Activated naive CD4-positive, alpha-beta T cell treated with anti-CD3 and anti-CD28 coated beads, Interleukin-2, amount 50 U/mL, for 72 hours (primary cell): ENCODE results near the gene WIZ. TPM values are rescaled to one million over a fixed set of nuclear protein-coding genes. Genes with fewer than 3 reads are reported as not detected.
"Not testable (repeated sequence)": the region's sequence is repeated elsewhere in the genome, so short reads cannot be mapped to it uniquely, and the experiment has no call there.

Experiments used
- ATAC-seq, 2 donors: fragments of 150-1000 bp; cut with Tn5 transposase; 2 replicates each; pipeline ENCODE4 v1.10.0; 2021; ENCODE audit warnings: mild to moderate bottlenecking in 2 of 2, moderate library complexity in 2 of 2
- DNase-seq, 2 donors: peaks; one replicate each; pipeline ENCODE4 v3.0.0; 2021 to 2022; ENCODE audit warnings: low spot score in 2 of 2
- H3K27ac Mint-ChIP-seq, 2 donors: one replicate each; pipeline ENCODE4 v1.8.0; 2022; ENCODE audit warnings: mild to moderate bottlenecking in 2 of 2, mixed read lengths in 2 of 2
- H3K36me3 Mint-ChIP-seq, 2 donors: one replicate each; pipeline ENCODE4 v1.8.0; 2022; ENCODE audit warnings: mixed read lengths in 2 of 2
- H3K9me3 Mint-ChIP-seq, 2 donors: one replicate each; pipeline ENCODE4 v1.8.0; 2022; ENCODE audit warnings: mixed read lengths in 2 of 2
- total RNA-seq, 2 donors: library from RNA; stranded (reverse); gene quantifications; one replicate each; pipeline ENCODE4 v1.2.3, GENCODE V29; 2022

Gene WIZ, protein sequence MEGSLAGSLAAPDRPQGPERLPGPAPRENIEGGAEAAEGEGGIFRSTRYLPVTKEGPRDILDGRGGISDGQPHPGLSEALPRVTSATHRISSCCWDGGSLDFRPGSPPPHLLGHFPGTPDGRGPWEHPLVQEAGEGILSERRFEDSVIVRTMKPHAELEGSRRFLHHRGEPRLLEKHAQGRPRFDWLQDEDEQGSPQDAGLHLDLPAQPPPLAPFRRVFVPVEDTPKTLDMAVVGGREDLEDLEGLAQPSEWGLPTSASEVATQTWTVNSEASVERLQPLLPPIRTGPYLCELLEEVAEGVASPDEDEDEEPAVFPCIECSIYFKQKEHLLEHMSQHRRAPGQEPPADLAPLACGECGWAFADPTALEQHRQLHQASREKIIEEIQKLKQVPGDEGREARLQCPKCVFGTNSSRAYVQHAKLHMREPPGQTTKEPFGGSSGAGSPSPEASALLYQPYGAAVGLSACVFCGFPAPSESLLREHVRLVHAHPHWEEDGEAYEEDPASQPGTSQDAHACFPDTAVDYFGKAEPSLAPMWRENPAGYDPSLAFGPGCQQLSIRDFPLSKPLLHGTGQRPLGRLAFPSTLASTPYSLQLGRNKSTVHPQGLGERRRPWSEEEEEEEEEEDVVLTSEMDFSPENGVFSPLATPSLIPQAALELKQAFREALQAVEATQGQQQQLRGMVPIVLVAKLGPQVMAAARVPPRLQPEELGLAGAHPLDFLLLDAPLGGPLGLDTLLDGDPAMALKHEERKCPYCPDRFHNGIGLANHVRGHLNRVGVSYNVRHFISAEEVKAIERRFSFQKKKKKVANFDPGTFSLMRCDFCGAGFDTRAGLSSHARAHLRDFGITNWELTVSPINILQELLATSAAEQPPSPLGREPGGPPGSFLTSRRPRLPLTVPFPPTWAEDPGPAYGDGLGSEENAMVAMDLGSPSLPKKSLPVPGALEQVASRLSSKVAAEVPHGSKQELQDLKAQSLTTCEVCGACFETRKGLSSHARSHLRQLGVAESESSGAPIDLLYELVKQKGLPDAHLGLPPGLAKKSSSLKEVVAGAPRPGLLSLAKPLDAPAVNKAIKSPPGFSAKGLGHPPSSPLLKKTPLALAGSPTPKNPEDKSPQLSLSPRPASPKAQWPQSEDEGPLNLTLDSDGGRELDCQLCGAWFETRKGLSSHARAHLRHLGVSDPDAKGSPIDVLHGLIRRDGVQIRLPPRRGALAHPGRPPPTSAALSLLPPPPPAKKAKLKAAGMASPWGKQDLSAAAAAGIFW (N-terminal part only)
- total RNA-seq, result 10 to 100 TPM; 18.4 to 19.8 TPM

- ATAC-seq, result peak; percentile 39 to 77
- DNase-seq, result peak in 1 of 2 donors; percentile 81
- H3K9me3 Mint-ChIP-seq, result no peaks in the 10 kb centered on the region
- H3K36me3 Mint-ChIP-seq, result peaks cover 8 to 25% of the 10 kb centered on the region in 2 donors
- peak within 1 kb of the TSS; percentile 13 to 86 for H3K27ac Mint-ChIP-seq
Measured at GRCh38 chr19:15449620-15450527, at the start of gene WIZ. TSS of gene WIZ (minus strand) at chr19:15449956. CDS start at chr19:15448307, 1,649 bp downstream.

GRCh38 chr19:15498910-15499309, 49.2 kb upstream of the WIZ start:
- H3K27ac Mint-ChIP-seq, result no peak overlapping the region
- no peaks in the 10 kb centered on the region for H3K9me3 Mint-ChIP-seq
- H3K36me3 Mint-ChIP-seq, result no peaks in the 10 kb centered on the region
- DNase-seq (no peak), ATAC-seq (peak in 1 of 2 donors; percentile 55)

DNA sequence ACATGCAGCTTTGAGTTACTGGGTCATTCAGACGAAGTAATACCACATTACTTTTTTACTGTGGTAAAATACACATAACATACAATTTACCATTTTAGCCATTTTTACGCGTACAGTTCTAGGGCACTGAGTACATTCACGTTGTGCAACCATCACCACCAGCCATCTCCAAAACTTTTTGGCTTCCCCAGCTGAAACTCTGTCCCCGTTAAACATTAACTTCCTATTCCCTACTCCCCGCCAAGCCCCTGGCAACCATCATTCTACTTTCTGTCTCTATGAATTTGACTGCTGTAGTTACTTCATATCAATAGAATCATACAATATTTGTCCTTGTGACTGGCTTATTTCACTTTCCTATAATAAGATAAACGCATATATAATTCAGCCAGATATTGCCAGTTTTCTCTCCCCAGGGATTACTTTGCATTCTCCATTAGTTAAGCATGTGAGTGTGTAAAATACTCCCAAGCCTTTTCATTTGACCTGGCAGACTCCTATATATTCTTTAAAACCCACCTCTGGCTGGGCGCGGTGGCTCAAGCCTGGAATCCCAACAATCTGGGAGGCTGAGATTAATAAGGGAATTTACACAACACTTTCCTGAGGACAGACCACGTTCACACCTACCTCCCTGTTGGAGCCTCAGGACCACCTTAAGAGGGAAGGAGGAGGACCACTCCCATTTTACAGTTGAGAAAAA, 48.6 kb upstream of the WIZ start:
- Mint-ChIP-seq H3K27ac (no peak overlapping the region), H3K9me3 (no peaks in the 10 kb centered on the region), H3K36me3 (no peaks in the 10 kb centered on the region)
- ATAC-seq, result no peak
- no peak for DNase-seq

GRCh38 chr19:15495151-15495550, 45.4 kb upstream of the WIZ start:
- Mint-ChIP-seq H3K27ac (no peak overlapping the region), H3K36me3 (no peaks in the 10 kb centered on the region), H3K9me3 (no peaks in the 10 kb centered on the region)
- DNase-seq (no peak), ATAC-seq (no peak)

GRCh38 chr19:15488489-15489226, 38.9 kb upstream of the WIZ start:
- DNase-seq, result no peak
- peaks cover 5% of the 10 kb centered on the region in 2 donors for H3K36me3 Mint-ChIP-seq
- peaks cover 0 to 6% of the 10 kb centered on the region in 2 donors for H3K9me3 Mint-ChIP-seq
- H3K27ac Mint-ChIP-seq, result no peak overlapping the region
- no peak for ATAC-seq

- ATAC-seq, result no peak
- peaks cover 5% of the 10 kb centered on the region in 2 donors for H3K36me3 Mint-ChIP-seq
- H3K9me3 Mint-ChIP-seq, result peaks cover 0 to 6% of the 10 kb centered on the region in 2 donors
- H3K27ac Mint-ChIP-seq, result no peak overlapping the region
- no peak for DNase-seq
Measured at GRCh38 chr19:15487038-15487437, 37.3 kb upstream of the WIZ start.

- ATAC-seq, H3K9me3 Mint-ChIP-seq, H3K27ac Mint-ChIP-seq, DNase-seq, H3K36me3 Mint-ChIP-seq: not testable (repeated sequence)
Measured at GRCh38 chr19:15485768-15486167, 36.0 kb upstream of the WIZ start.

DNA sequence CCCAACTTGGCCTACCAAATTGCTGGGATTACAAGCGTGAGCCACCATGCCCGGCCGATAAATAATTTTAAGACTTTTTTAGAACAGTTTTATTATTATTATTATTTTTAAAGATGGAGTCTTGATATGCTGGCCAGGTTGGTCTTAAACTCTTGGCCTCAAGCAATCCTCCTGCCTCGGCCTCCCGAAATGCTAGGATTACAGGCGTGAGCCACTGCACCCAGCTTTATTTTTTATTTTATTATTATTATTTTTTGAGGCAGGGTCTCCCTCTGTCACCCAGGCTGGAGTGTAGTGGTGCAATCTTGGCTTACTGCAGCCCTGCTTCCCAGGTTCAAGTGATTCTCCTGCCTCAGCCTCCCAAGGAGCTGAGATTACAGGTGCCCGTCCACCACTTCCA, 31.2 kb upstream of the WIZ start:
- not testable (repeated sequence) for ATAC-seq, H3K36me3 Mint-ChIP-seq, DNase-seq, H3K9me3 Mint-ChIP-seq, H3K27ac Mint-ChIP-seq

DNA sequence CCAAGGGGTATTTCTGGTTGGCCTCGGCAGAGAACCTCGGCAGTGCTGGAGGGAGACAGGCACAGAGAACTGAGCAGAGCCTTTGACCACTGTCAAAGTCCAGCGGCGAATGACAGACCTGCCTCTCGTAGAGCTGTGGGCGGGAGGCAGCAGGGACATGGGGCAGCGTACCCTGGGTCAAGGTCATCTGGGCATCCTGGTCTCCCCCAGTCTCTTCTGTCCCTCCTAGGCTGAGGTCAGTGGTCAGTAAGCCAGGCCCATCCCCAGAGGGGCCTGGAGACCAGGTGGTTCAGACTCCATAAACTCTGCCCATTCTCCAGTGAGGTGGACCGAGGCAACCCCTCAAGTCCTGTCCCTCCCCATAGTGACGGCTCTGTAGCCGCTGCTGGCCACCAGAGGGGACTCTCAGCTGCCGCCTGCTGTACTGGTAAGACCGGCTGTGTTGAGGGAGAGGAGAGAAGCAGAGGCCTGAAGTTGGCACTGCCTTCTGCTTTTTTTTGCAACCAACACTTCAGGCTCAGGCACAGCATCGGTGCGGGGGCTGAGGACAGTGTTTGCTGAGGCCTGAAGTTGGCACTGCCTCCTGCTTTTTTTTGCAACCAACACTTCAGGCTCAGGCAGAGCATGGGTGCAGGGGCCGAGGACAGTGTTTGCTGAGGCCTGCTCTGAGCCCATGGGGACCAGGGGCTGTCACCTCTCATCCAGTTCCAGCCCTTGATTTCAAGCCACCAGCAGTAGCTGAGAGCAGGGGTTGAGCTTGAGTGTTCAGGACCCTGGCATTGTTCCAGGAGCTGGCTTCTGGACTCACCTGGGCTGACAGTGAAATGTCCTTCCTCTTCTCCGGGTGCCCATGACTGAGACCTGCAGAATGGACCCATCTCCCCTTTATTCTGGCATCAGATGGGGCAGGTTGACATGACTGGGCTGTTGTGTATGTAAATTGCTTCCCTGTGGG, 29.9 kb upstream of the WIZ start, which contains the start of gene PGLYRP2:
Gene PGLYRP2, minus strand, starts transcription at position 111 of the 955 bp plus-strand sequence. CDS start 130 bp downstream, outside the sequence.
- ATAC-seq (peak; percentile 28 to 43), DNase-seq (peak in 1 of 2 donors; percentile 44)
- H3K27ac Mint-ChIP-seq, result peak within 1 kb of the TSS; percentile 29 to 79
- H3K36me3 Mint-ChIP-seq, result no peaks in the 10 kb centered on the region
- no peaks in the 10 kb centered on the region for H3K9me3 Mint-ChIP-seq

DNA sequence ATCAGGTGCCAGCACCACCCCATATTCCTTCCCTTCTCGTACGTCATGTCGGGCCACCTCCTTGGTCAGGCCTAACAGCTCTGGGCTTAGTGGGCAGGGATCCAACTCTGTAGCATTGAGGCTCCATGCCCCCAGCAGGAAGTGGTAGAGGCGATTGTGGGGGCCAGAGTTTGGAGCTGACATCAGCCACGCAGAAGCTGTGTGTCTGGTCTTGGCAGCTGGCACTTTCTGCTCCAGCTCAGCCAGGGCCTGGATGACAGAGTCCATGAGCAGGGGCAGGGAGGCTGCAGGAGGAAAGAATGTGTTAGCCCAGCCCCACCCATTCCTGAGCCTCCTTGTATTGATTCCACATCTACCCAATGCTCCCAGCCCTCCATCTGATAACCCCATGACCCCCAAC, 26.6 kb upstream of the WIZ start:
- DNase-seq (no peak), ATAC-seq (no peak)
- Mint-ChIP-seq H3K36me3 (no peaks in the 10 kb centered on the region), H3K27ac (peak overlapping the region in 1 of 2 donors; percentile 5), H3K9me3 (no peaks in the 10 kb centered on the region)

DNA sequence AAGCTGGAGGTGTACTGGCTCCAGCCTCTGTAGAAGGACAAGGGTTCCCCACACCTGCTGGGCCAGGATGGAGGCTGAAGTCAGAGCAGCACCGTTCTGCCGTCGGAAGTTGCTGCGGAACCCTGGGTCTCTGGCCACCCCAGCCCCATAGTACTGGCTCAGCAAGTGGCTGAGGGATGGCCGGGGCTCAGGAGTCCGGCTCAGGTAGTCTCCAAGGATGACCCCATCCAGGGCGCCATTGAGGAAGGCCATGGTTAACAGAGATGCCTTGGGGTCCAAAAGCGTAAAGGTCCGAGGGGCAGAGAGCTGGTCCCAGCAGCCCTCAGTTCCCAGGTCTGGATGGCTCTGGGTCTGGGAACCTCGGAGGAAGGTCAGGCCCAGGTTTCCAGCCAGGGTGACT, 25.9 kb upstream of the WIZ start:
- no peak overlapping the region for H3K27ac Mint-ChIP-seq
- ATAC-seq, result no peak
- DNase-seq, result no peak
- no peaks in the 10 kb centered on the region for H3K36me3 Mint-ChIP-seq
- H3K9me3 Mint-ChIP-seq, result no peaks in the 10 kb centered on the region

- Mint-ChIP-seq H3K9me3 (no peaks in the 10 kb centered on the region), H3K27ac (no peak overlapping the region), H3K36me3 (no peaks in the 10 kb centered on the region)
- no peak for DNase-seq
- ATAC-seq, result no peak
Measured at GRCh38 chr19:15475169-15475568, 25.4 kb upstream of the WIZ start.

DNA sequence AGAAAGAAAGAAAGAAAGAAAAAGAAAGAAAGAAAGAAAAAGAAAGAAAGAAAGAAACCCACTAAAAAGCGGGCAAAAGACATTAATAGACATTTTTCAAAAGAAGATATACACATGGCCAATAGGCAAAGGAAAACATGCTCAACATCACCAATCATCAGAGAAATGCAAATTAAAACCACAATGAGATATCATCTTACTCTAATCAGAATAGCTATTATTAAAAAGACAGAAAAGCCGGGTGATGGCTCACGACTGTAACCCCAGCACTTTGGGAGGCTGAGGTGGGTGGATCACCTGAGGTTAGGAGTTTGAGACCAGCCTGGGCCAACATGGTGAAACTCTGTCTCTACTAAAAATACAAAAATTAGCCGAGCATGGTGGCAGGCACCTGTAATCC, 24.1 kb upstream of the WIZ start:
- not testable (repeated sequence) for H3K9me3 Mint-ChIP-seq, DNase-seq, H3K36me3 Mint-ChIP-seq, H3K27ac Mint-ChIP-seq, ATAC-seq
